ENCODE data around the gene PARD3B. TPM values are rescaled to one million over a fixed set of nuclear protein-coding genes. Genes with fewer than 3 reads are reported as not detected.

Gene PARD3B
- total and polyA plus RNA-seq, 10 of the 15 experiments (the other 5 are each of a cell fraction or from before 2014, with no cell fraction given): 0.01 to 0.54 (median 0.07) TPM; not detected in 7

DNA sequence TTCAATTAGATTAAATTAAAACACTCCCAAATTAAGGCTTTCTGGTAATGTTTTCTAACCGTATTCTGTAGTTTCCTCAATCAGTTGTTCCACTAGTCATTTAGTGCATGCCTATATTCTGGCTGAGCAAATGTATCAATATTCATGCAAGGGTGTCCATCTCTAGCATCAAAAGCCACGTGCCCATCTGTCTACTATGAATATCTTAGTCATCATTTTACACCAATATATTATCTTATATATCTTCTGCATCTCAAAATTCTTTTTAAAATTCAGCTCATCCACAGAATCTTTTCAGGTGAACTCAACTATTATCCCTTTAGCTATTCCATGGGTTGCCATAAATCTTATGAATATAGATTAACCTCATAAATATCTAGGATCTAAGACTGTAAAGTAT, 488.2 kb downstream of the PARD3B start:
- ATAC-seq (no peak), FAIRE-seq (no peak), DNase-seq (ENCODE audit: low read depth, low spot score) (no peak)
- ChIA-PET CTCF (no interaction called here), RAD21 (ENCODE audit: unreplicated experiment) (no interaction called here), POLR2A (no interaction called here), SMC1A (ENCODE audit: uncharacterized antibody, unreplicated experiment) (interaction anchor here (0.5 kb wide), 1 partner anchor 789 kb away, joined by 4 read pairs; no protein-coding TSS in a partner anchor)
- Histone ChIP-seq H3K27me3 (replicated peaks in 1 of 2; ENCODE audit: control insufficient read depth in 2 of 2, insufficient read depth in 2 of 2, low read length in 1 of 2) (no peaks in the 10 kb centered on the region), H3K27ac (ENCODE audit: control insufficient read depth, insufficient read depth) (no peak overlapping the region), H4K20me1 (ENCODE audit: control insufficient read depth, insufficient read depth) (no peaks in the 10 kb centered on the region), H3K4me1 (ENCODE audit: control insufficient read depth, insufficient read depth, low read length) (no peaks in the 10 kb centered on the region), H3K9ac (ENCODE audit: control insufficient read depth, insufficient read depth, low read length) (no peak overlapping the region), H3K79me2 (ENCODE audit: control insufficient read depth, insufficient read depth, low read length) (no peaks in the 10 kb centered on the region), H3K9me3 (replicated peaks; ENCODE audit: control insufficient read depth, insufficient read depth, low read length) (no peaks in the 10 kb centered on the region), H3K4me2 (ENCODE audit: control insufficient read depth, insufficient read depth) (no peak overlapping the region), H3K4me3 (no peak overlapping the region), H2AFZ (ENCODE audit: control insufficient read depth, low read depth, low read length) (no peak overlapping the region), H3K36me3 (ENCODE audit: control insufficient read depth in 2 of 2, insufficient read depth in 2 of 2, low read length in 1 of 2) (no peaks in the 10 kb centered on the region)
- BruUV-seq (replicated peaks): no TSS peak
- intact Hi-C loops (cut with micrococcal nuclease; ENCODE audit: unreplicated experiment) (no loop called here), in situ Hi-C loops (cut with MboI) (no loop called here)
- WGBS (ENCODE audit: insufficient coverage, insufficient replicate concordance, low lambda C conversion rate, missing lambda C conversion rate): 0% methylated on average over 2 of the region's 2 CpGs
- TF ChIP-seq LARP7 (IDR thresholded peaks at IDR 0.05) (no peak), SMAD1 (IDR thresholded peaks at IDR 0.05; ENCODE audit: low read depth, partially characterized antibody) (no peak), CBX5 (IDR thresholded peaks at IDR 0.05; ENCODE audit: low read depth) (no peak), TCF12 (IDR thresholded peaks at IDR 0.05; ENCODE audit: low read depth, low read length) (no peak), BMI1 (IDR thresholded peaks at IDR 0.05; ENCODE audit: borderline replicate concordance) (no peak), NFIC (IDR thresholded peaks at IDR 0.05; ENCODE audit: low read depth, low read length) (no peak), ZNF24 (IDR thresholded peaks at IDR 0.05) (no peak), SUPT20H (IDR thresholded peaks at IDR 0.05; ENCODE audit: borderline replicate concordance, control insufficient read depth, low read depth, low read length) (no peak), IKZF2 (IDR thresholded peaks at IDR 0.05) (no peak), CHD2 (IDR thresholded peaks at IDR 0.05; ENCODE audit: borderline replicate concordance, low read depth, low read length) (no peak)
- TF ChIP-seq, protein P1, sequence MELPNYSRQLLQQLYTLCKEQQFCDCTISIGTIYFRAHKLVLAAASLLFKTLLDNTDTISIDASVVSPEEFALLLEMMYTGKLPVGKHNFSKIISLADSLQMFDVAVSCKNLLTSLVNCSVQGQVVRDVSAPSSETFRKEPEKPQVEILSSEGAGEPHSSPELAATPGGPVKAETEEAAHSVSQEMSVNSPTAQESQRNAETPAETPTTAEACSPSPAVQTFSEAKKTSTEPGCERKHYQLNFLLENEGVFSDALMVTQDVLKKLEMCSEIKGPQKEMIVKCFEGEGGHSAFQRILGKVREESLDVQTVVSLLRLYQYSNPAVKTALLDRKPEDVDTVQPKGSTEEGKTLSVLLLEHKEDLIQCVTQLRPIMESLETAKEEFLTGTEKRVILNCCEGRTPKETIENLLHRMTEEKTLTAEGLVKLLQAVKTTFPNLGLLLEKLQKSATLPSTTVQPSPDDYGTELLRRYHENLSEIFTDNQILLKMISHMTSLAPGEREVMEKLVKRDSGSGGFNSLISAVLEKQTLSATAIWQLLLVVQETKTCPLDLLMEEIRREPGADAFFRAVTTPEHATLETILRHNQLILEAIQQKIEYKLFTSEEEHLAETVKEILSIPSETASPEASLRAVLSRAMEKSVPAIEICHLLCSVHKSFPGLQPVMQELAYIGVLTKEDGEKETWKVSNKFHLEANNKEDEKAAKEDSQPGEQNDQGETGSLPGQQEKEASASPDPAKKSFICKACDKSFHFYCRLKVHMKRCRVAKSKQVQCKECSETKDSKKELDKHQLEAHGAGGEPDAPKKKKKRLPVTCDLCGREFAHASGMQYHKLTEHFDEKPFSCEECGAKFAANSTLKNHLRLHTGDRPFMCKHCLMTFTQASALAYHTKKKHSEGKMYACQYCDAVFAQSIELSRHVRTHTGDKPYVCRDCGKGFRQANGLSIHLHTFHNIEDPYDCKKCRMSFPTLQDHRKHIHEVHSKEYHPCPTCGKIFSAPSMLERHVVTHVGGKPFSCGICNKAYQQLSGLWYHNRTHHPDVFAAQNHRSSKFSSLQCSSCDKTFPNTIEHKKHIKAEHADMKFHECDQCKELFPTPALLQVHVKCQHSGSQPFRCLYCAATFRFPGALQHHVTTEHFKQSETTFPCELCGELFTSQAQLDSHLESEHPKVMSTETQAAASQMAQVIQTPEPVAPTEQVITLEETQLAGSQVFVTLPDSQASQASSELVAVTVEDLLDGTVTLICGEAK (IDR thresholded peaks at IDR 0.05; ENCODE audit: borderline replicate concordance): no peak
- TF ChIP-seq, protein P2, sequence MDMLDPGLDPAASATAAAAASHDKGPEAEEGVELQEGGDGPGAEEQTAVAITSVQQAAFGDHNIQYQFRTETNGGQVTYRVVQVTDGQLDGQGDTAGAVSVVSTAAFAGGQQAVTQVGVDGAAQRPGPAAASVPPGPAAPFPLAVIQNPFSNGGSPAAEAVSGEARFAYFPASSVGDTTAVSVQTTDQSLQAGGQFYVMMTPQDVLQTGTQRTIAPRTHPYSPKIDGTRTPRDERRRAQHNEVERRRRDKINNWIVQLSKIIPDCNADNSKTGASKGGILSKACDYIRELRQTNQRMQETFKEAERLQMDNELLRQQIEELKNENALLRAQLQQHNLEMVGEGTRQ (IDR thresholded peaks at IDR 0.05; ENCODE audit: borderline replicate concordance, low read depth, low read length): no peak
- TF ChIP-seq, protein P3, sequence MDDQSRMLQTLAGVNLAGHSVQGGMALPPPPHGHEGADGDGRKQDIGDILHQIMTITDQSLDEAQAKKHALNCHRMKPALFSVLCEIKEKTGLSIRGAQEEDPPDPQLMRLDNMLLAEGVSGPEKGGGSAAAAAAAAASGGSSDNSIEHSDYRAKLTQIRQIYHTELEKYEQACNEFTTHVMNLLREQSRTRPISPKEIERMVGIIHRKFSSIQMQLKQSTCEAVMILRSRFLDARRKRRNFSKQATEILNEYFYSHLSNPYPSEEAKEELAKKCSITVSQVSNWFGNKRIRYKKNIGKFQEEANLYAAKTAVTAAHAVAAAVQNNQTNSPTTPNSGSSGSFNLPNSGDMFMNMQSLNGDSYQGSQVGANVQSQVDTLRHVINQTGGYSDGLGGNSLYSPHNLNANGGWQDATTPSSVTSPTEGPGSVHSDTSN (IDR thresholded peaks at IDR 0.05; ENCODE audit: insufficient replicate concordance, low read depth, low read length): no peak
- TF ChIP-seq, protein P4, sequence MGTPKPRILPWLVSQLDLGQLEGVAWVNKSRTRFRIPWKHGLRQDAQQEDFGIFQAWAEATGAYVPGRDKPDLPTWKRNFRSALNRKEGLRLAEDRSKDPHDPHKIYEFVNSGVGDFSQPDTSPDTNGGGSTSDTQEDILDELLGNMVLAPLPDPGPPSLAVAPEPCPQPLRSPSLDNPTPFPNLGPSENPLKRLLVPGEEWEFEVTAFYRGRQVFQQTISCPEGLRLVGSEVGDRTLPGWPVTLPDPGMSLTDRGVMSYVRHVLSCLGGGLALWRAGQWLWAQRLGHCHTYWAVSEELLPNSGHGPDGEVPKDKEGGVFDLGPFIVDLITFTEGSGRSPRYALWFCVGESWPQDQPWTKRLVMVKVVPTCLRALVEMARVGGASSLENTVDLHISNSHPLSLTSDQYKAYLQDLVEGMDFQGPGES (IDR thresholded peaks at IDR 0.05): no peak
- TF ChIP-seq, protein P5, sequence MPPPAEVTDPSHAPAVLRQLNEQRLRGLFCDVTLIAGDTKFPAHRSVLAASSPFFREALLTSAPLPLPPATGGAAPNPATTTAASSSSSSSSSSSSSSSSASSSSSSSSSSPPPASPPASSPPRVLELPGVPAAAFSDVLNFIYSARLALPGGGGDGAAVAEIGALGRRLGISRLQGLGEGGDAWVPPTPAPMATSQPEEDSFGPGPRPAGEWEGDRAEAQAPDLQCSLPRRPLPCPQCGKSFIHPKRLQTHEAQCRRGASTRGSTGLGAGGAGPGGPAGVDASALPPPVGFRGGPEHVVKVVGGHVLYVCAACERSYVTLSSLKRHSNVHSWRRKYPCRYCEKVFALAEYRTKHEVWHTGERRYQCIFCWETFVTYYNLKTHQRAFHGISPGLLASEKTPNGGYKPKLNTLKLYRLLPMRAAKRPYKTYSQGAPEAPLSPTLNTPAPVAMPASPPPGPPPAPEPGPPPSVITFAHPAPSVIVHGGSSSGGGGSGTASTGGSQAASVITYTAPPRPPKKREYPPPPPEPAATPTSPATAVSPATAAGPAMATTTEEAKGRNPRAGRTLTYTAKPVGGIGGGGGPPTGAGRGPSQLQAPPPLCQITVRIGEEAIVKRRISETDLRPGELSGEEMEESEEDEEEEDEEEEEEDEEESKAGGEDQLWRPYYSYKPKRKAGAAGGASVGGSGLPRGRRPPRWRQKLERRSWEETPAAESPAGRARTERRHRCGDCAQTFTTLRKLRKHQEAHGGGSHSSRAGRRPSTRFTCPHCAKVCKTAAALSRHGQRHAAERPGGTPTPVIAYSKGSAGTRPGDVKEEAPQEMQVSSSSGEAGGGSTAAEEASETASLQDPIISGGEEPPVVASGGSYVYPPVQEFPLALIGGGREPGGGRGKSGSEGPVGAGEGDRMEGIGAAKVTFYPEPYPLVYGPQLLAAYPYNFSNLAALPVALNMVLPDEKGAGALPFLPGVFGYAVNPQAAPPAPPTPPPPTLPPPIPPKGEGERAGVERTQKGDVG (CRISPR knock-in tag; IDR thresholded peaks at IDR 0.05): no peak
